Measurements from ENCODE around the gene PAPPA.

Gene PAPPA

DNA sequence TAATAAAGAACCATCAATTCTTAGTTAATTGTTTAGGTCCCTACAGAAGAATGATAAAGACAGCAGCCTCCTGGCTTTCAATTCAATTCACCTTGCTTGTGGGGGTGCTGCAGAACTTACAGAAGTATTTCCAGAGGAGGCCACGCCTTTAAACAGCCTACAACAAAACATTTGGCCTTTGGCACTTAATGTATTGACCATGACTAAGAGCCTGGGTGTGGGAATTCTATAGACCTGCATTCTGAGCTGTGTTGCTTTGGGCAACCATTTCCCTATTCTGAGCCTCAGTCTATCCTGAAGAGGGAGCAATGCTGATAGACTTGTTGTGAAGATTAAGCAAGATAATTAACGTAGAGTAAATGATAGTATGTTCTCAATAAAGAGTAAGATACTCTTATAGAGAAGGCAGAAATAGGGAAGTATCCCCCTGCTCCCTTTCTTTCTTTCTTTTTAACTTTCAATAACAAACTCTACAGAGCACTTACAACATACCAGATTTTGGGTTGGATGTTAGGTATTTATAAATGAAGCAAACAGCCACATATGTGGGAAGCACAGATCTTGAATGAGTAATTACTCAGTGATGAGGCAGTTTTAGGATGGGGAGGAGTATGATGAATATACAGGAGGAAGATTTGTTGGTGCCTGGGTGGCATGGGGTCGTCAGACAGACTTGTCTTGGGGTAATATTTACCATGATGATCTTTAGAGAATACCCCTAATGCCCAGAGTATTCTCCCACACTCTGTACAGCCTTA lies 28.4 kb downstream of the PAPPA start:
- no peak for DNase-seq (ENCODE audit: low spot score)

- no peak for DNase-seq (ENCODE audit: low spot score)
Observed at GRCh38 chr9:116182876-116183275, 29.3 kb downstream of the PAPPA start.

- no peak for DNase-seq (ENCODE audit: low spot score)
Observed at GRCh38 chr9:116187570-116188170, 34.1 kb downstream of the PAPPA start.

DNA sequence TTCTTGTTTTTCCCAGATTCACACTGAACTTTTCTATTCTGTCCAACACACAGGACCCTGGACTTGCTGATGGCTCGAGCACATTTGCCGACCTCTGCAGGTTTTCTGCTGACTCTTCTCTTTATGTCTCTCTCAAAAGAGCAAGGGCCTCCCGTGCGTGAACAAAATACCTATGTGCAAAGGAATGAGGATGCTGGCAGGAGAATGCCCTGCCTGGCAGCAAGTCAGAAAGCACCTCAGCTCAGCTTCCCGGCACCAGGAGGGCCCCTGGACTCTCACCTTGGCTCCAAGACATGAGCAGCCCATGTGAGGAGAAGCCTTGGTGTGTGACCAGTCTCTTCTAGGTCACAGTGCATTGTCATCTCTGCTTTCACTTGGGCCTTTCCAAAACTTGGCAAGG lies 36.1 kb downstream of the PAPPA start:
- no peak for DNase-seq (ENCODE audit: low spot score)

DNA sequence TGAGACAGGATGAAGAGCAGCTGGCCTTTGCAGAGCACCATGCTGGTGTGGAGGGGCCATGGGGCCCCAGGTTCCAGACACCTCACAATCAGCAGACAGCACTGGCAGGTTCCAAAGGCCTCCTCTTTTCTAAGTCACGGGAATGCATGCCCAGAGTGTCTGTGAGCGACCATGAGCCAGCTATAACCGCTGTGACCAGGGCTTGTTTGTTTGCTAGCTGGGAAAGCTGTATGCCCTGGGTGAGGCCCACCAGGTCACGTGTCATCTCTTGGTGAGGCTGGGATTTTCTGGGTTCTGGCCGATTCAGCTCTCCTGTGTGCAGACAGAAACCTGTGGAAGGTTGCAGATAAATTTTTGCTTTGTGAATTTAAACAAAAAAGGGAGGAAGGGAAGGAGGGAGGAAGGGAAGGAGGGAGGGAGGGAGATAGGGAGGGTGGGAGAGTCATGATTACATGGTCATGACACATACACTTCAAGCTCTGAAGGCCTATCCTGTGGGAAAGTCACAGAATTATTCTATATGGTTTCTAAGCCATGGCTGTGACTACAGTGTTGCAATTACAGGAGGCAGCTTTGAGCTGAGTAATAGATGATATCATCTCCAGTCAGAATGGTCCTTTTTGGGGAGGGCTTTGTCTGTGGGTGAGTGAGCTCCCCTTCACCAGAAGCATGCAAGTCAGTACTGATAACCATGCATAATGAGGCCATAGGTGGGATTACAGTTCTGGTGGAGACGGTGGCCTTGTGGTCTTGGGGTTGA lies 37.2 kb downstream of the PAPPA start:
- no peak for DNase-seq (ENCODE audit: low spot score)

DNA sequence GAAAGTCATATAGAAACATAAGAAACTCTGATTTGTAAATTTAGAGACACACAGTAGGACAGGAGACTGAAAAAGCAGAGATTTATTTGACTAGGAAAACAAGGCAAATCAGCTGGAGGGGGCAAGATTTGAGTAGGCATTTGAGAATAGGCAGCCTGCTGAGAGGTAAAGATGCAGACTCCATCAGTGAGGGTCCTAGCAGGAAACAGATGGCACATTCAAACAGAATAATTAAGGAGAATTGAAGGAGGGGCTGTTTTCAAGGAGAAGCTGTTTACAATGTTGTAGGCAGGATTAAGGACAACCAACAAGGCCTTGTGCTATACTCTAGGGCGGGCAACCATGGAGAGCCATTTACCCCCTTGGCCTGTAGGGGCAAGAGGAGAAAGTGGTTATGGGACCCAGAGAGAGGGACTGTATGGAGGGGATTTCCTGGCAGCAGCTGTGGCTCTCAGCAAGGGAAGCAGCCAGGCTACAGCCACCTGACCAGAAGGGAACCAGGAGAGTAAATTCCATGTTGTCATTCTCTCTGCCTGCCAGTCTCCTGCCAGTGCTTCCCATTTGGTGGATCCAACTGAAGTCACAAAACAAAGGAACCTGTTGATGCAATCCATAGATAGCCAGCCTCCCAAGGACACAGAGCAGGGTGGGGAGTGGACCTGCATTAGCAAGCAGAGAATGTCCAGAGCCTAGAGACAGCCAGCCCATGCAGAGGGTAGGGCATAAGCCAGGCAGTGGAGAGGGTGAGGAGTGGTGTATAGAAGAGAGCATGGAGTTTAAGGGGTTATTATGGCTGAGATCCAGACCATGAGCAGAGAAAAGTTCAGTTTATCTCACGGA lies 38.2 kb downstream of the PAPPA start:
- DNase-seq (ENCODE audit: low spot score): no peak

GRCh38 chr9:116193636-116194035 lies 40.0 kb downstream of the PAPPA start:
- no peak for DNase-seq (ENCODE audit: low spot score)

DNA sequence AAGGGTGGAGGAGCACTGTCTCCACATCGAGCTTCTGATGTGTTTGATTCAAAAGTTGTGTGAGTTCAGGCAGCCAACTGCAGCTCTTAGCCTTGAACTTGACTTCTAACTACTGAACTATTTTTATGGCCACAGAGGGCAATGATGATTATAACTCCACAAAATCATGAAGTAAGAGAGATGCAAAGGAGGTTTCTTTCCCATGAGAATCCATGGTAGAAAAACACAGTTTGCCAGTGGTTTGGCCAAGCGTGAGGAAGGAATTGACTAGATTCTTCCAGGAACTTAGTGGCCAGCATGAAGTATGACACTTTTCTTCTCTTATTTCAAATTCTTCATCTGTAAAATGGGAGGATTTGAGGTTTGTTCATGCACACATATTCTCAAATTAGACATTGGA lies 43.2 kb downstream of the PAPPA start:
- no peak for DNase-seq (ENCODE audit: low spot score)

GRCh38 chr9:116198344-116198743 lies 44.8 kb downstream of the PAPPA start:
- DNase-seq (ENCODE audit: low spot score): no peak

DNA sequence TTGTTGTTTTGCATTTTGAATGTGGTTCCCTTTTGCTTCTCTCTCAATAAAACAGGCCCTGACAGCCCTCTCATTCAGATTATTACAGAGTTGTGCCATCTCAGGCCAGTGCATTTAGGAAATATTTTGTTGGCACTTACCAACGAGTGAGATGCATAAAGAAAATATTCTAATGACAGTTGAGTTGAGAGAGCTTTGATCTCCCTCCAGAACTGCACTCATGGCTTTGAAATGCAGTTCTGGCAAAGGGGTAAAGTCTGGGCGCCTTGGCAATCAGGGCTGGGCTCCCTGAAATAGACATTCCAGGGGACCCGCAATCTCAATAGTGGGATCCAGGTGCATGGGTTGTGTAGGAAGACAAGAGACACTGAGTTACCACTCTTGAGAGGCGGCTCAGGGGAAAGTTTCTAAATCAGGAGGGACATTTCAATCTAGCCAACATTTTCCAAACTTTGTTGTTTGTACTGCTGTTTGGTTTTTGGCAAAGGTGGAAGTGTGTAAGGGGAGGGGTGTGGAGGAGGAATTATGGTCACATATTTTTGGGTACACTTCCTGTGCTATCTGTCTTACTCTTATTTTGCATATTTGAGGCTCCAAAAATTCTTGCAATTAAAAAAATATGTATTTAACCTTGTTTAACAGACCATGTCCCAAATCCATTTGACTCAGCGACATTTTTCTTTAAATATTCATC lies 48.8 kb downstream of the PAPPA start:
- DNase-seq (ENCODE audit: low spot score): no peak

GRCh38 chr9:116204252-116204882 lies 50.8 kb downstream of the PAPPA start:
- DNase-seq (ENCODE audit: low spot score): no peak

DNA sequence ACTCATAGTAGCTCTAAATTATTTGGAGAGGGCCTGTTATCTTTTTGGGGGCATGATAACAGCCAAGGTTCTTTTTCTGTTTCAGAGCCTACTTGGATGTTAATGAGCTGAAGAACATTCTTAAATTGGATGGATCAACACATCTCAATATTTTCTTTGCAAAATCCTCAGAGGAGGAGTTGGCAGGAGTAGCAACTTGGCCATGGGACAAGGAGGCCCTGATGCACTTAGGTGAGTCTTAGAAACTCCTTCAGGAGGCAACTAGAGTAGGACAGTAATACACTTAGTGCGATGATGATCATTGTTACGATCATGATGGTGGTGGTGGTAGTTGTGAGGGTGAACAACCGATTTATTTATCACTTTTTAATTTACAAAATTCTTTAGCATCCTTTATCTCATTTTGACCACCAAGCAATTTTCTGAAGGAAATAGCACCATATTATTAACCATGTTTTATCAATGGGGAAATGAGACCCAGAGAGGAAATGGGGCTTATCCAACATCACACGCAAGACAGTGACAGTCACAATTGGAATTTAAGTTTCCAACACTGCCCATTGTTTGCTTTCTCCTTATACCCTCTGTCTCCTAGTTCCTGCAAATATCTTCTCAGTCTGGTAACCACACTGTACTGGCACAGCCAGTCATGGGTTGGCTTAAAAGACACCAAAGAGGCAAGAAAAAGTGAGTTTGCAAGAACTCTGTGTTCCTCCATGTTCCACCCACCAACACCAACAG lies 54.0 kb downstream of the PAPPA start:
- no peak for DNase-seq (ENCODE audit: low spot score)

DNA sequence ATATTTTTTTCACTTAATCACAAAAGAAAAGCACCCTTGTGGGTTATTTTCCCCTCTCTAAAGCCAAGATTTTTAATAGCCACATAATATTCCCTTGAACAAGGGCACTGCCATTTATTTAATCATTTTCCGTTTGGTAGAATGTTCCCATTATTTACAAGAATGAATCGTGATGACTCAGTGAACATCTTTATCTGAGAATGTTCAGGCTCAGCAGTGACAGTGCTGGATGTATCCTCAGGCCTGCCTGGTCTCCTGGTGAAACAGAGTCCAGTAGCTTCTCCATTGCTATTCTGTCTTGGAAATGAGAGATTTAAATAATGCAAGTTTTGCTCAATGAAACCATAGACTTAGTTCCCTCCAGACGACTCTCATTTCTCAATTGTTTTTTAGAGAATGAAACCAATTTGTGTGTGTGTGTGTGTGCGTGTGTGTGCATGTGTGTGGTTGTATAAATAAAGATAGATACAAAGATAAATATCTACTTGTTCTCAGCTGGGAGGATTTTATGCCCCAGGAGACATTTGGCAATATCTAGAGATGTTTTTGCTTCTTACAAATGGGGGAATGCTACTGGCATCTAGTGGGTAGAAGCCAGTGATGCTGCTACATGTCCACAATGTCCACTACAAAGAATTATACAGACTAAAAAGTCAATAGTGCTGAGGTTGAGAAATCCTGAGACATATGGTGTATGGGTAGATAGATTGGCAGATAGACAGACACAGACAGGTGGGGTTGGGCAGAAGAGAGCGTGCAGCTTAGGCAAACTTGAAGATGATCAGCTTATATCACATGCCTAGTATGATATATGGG lies 55.0 kb downstream of the PAPPA start:
- no peak for DNase-seq (ENCODE audit: low spot score)

DNA sequence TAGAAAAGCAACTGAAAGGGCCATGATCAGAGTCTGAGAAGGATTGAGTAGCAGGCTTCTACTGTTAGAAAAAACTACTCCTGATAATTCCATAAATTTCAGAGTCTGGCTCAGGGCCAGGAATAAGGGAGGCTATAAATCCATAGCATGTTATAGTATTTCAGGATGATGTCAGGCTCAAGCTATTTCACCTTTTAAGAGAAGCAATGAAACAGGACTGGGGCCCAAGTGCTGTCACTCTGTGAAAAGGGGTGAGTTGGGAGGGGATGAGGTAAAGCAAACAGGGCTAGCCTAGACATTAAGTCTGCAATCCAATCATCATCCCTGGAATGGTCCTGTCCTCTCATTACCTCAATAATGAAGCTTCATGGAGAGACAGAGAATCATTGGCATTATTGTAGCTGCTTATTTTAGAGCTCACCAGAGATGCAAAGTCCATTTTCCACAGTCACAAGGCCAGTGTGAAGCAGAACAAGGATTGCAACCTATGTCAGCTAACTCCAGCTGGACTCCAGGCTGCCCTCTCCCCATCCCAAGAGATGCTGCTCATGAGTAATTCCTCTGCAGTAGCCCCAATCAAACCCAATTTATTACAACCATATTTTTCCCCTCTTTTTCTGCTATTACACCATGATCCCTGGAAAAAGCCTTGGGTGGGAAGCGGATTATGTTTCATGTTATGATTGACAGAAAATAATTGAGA lies 56.0 kb downstream of the PAPPA start:
- DNase-seq (ENCODE audit: low spot score): no peak

- no peak for DNase-seq (ENCODE audit: low spot score)
Observed at GRCh38 chr9:116212986-116213692, 59.5 kb downstream of the PAPPA start.

DNA sequence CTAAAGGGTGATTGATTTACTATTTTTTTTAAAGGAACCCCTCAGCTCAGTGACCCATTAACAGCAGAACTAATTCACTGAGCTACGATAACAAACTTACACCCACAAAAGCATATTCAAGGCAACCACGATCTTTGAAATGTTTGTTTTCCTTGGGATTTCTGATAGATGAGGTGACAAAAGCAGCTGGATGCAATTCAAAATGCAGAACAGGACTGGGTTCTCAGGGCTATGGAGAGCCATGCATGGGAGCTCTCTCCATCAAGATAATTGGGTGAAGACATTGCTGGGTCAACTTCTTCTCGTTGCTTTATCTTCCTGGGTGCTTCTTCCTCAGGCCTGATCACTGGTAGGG lies 60.1 kb downstream of the PAPPA start:
- DNase-seq (ENCODE audit: low spot score): no peak

GRCh38 chr9:116218399-116218798 lies 64.8 kb downstream of the PAPPA start:
- DNase-seq (ENCODE audit: low spot score): no peak

GRCh38 chr9:116219686-116220085 lies 66.1 kb downstream of the PAPPA start:
- no peak for DNase-seq (ENCODE audit: low spot score)

Data from globus pallidus (tissue), 1 donor.